IgD-negative memory B cell (primary cell): ENCODE data around the gene HOOK2. TPM values are rescaled to one million over a fixed set of nuclear protein-coding genes. Genes with fewer than 3 reads are reported as not detected.
"Not testable (repeated sequence)": the region's sequence is repeated elsewhere in the genome, so short reads cannot be mapped to it uniquely, and the experiment has no call there.

ENCODE experiments used
- H3K27ac Mint-ChIP-seq, 3 donors: one replicate each; pipeline ENCODE4 v1.8.0; 2020 to 2022; ENCODE audit warnings: mild to moderate bottlenecking in 3 of 3, mixed read lengths in 3 of 3, moderate library complexity in 1 of 3
- H3K27me3 Mint-ChIP-seq: one replicate; pipeline ENCODE4 v1.8.0; 2021; ENCODE audit warnings: mixed read lengths
- H3K36me3 Mint-ChIP-seq: one replicate; pipeline ENCODE4 v1.8.0; 2020; ENCODE audit warnings: mild to moderate bottlenecking, mixed read lengths
- H3K4me1 Mint-ChIP-seq, 3 donors: one replicate each; pipeline ENCODE4 v1.8.0; 2020 to 2022; ENCODE audit warnings: mixed read lengths in 3 of 3, mild to moderate bottlenecking in 1 of 3
- H3K4me3 Mint-ChIP-seq, 4 donors: one replicate each; pipeline ENCODE4 v1.8.0; 2020 to 2022; ENCODE audit warnings: mild to moderate bottlenecking in 4 of 4, mixed read lengths in 4 of 4, moderate library complexity in 3 of 4
- H3K9me3 Mint-ChIP-seq, 3 donors: one replicate each; pipeline ENCODE4 v1.8.0; 2020 to 2021; ENCODE audit warnings: mixed read lengths in 3 of 3, mild to moderate bottlenecking in 1 of 3
- polyA plus RNA-seq: library from polyadenylated mRNA; unstranded; fragments of 300-500 nt; fragmentation: Illumina TruSeq; gene quantifications from one replicate; pipeline ENCODE4 v1.2.3, GENCODE V29; 2021

HOOK2 gene
- polyA plus RNA-seq, 1 donor from 2014 or later = 6.6 TPM

DNA sequence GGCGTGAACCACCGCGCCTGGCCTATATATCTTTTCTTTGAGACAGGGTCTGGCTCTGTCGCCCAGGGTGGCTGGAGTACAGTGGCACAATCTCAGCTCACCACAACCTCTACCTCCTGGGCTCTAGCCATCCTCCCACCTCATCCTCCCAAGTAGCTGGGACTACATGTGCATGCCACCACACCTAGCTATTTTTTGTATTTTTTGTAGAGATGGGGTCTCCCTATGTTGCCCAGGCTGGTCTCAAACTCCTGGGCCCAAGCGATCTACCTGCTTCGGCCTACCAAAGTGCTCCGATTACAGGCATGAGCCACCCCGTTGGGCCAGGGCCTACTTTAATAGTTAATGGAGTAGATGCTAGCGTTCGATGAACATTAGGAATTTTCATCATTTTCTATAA is 55.1 kb downstream of the HOOK2 start:
- peaks cover 23 to 27% (median 25%) of the 10 kb centered on the region in 3 donors for H3K4me1 Mint-ChIP-seq
- peak overlapping the region in 2 of 3 donors; percentile 1 to 92 for H3K27ac Mint-ChIP-seq
- no peaks in the 10 kb centered on the region for H3K9me3 Mint-ChIP-seq
- H3K4me3 Mint-ChIP-seq = peak overlapping the region; percentile 63 to 92 (median 78)
- no peaks in the 10 kb centered on the region for H3K27me3 Mint-ChIP-seq
- H3K36me3 Mint-ChIP-seq = peaks cover 3% of the 10 kb centered on the region

GRCh38 chr19:12715929-12716328 is 59.4 kb downstream of the HOOK2 start:
- Mint-ChIP-seq H3K9me3 (no peaks in the 10 kb centered on the region), H3K36me3 (no peaks in the 10 kb centered on the region), H3K27me3 (no peaks in the 10 kb centered on the region), H3K27ac (peak overlapping the region in 1 of 3 donors; percentile 42), H3K4me3 (no peak overlapping the region), H3K4me1 (peaks cover 4 to 9% (median 5%) of the 10 kb centered on the region in 3 donors)

- no peak overlapping the region for H3K27ac Mint-ChIP-seq
- no peaks in the 10 kb centered on the region for H3K36me3 Mint-ChIP-seq
- no peaks in the 10 kb centered on the region for H3K9me3 Mint-ChIP-seq
- H3K4me3 Mint-ChIP-seq = no peak overlapping the region
- peaks cover 0 to 4% (median 4%) of the 10 kb centered on the region in 3 donors for H3K4me1 Mint-ChIP-seq
- no peaks in the 10 kb centered on the region for H3K27me3 Mint-ChIP-seq
Measured at GRCh38 chr19:12715102-12715501, 60.2 kb downstream of the HOOK2 start.

GRCh38 chr19:12713304-12713703 is 62.0 kb downstream of the HOOK2 start:
- H3K4me1 Mint-ChIP-seq, H3K4me3 Mint-ChIP-seq, H3K9me3 Mint-ChIP-seq, H3K27ac Mint-ChIP-seq, H3K36me3 Mint-ChIP-seq, H3K27me3 Mint-ChIP-seq: not testable (repeated sequence)

Other genes starting within 250 kb of the HOOK2 start
- gene ZNF564, start 224.1 kb downstream of the HOOK2 start, polyA plus RNA-seq = 16.2 TPM
- 6.7 TPM for gene ZNF490, start 164.7 kb downstream of the HOOK2 start, polyA plus RNA-seq
- 13.3 TPM for gene ZNF791, start 164.6 kb downstream of the HOOK2 start, polyA plus RNA-seq
- gene MAN2B1, start 108.8 kb downstream of the HOOK2 start, polyA plus RNA-seq = 99.6 TPM
- 18.4 TPM for gene WDR83, start 108.7 kb downstream of the HOOK2 start, polyA plus RNA-seq
- 111 TPM for gene DHPS, start 93.7 kb downstream of the HOOK2 start, polyA plus RNA-seq
- not detected for gene GNG14, start 87.6 kb downstream of the HOOK2 start, polyA plus RNA-seq
- gene FBXW9, start 78.9 kb downstream of the HOOK2 start, polyA plus RNA-seq = 5.1 TPM
- gene TNPO2, start 51.6 kb downstream of the HOOK2 start, polyA plus RNA-seq = 4.2 TPM
- gene TRIR, start 40.9 kb downstream of the HOOK2 start, polyA plus RNA-seq = 299 TPM
- 64.2 TPM for gene GET3, start 38.1 kb downstream of the HOOK2 start, polyA plus RNA-seq
- gene BEST2, start 23.8 kb downstream of the HOOK2 start, polyA plus RNA-seq = not detected
- 955 TPM for gene JUNB, start 15.9 kb upstream of the HOOK2 start, polyA plus RNA-seq
- gene PRDX2, start 26.2 kb upstream of the HOOK2 start, polyA plus RNA-seq = 195 TPM
- gene THSD8, start 26.5 kb upstream of the HOOK2 start, polyA plus RNA-seq = 6.4 TPM
- 27.4 TPM for gene RNASEH2A, start 31.0 kb upstream of the HOOK2 start, polyA plus RNA-seq
- gene RTBDN, start 59.0 kb upstream of the HOOK2 start, polyA plus RNA-seq = not detected
- gene MAST1, start 63.0 kb upstream of the HOOK2 start, polyA plus RNA-seq = 1.2 TPM
- gene DNASE2, start 105.9 kb upstream of the HOOK2 start, polyA plus RNA-seq = 49.6 TPM
- not detected for gene KLF1, start 111.6 kb upstream of the HOOK2 start, polyA plus RNA-seq
- gene GCDH, start 115.6 kb upstream of the HOOK2 start, polyA plus RNA-seq = 13.5 TPM
- not detected for gene SYCE2, start 143.7 kb upstream of the HOOK2 start, polyA plus RNA-seq
- 56.8 TPM for gene FARSA, start 158.2 kb upstream of the HOOK2 start, polyA plus RNA-seq
- gene CALR, start 163.1 kb upstream of the HOOK2 start, polyA plus RNA-seq = 158 TPM
- 132 TPM for gene RAD23A, start 170.3 kb upstream of the HOOK2 start, polyA plus RNA-seq
- gene GADD45GIP1, start 181.7 kb upstream of the HOOK2 start, polyA plus RNA-seq = 84.1 TPM
- gene DAND5, start 194.0 kb upstream of the HOOK2 start, polyA plus RNA-seq = not detected
- gene NFIX, start 219.9 kb upstream of the HOOK2 start, polyA plus RNA-seq = 0.09 TPM